Uterus (tissue), 4 donors: ENCODE measurements around the gene WDR17. TPM values are rescaled to one million over a fixed set of nuclear protein-coding genes. Genes with fewer than 3 reads are reported as not detected.

ENCODE experiments used
- DNase-seq, 2 donors: peaks; one replicate each; pipeline ENCODE4 v3.0.0-alpha.2; 2019 to 2020
- H3K27ac ChIP-seq, 2 donors: fragments of 200-600 bp; sonication (generic); 1 replicate in 1 of 2; 2 replicates in 1 of 2; pipeline ENCODE4 v1.5.1; 2016 to 2018
- H3K27me3 ChIP-seq, 2 donors: fragments of 200-600 bp; sonication (generic); one replicate each; pipeline ENCODE4 v1.5.1; 2018 to 2019; ENCODE audit warnings: control low read depth in 1 of 2
- H3K36me3 ChIP-seq, 2 donors: fragments of 200-600 bp; sonication (generic); one replicate each; pipeline ENCODE4 v1.5.1; 2019; ENCODE audit warnings: control low read depth in 1 of 2
- H3K4me1 ChIP-seq, 2 donors: fragments of 200-600 bp; sonication (generic); one replicate each; pipeline ENCODE4 v1.5.1; 2018 to 2019; ENCODE audit warnings: control low read depth in 1 of 2
- H3K4me3 ChIP-seq, 2 donors: fragments of 200-600 bp; sonication (generic); 1 replicate in 1 of 2; 2 replicates in 1 of 2; pipeline ENCODE4 v1.5.1; 2018 to 2019; ENCODE audit warnings: mild to moderate bottlenecking in 1 of 2
- H3K9me3 ChIP-seq, 2 donors: fragments of 200-600 bp; sonication (generic); one replicate each; pipeline ENCODE4 v1.5.1; 2019; ENCODE audit warnings: control low read depth in 1 of 2
- CTCF ChIP-seq, 4 experiments: fragments of 200-600 bp in 2 of 4; fragments of 450-650 bp in 2 of 4; sonication (generic) in 2 of 4; IDR thresholded peaks; one replicate each; pipeline ENCODE4 v1.5.1; 2016 to 2019; ENCODE audit warnings: antibody characterized with exemption in 4 of 4, mild to moderate bottlenecking in 2 of 4, moderate library complexity in 1 of 4
- POLR2A ChIP-seq, 2 donors: fragments of 450-650 bp; IDR thresholded peaks; one replicate each; pipeline ENCODE4 v1.6.1; 2016; ENCODE audit warnings: antibody characterized with exemption in 2 of 2, mild to moderate bottlenecking in 1 of 2, moderate library complexity in 1 of 2
- intact Hi-C: fragments of 100-400 bp; cut with DNase I; formaldehyde crosslinking; loops from one replicate; pipeline ENCODE4 v1.15.1; 2023; ENCODE audit warnings: low total_unique reads
- total RNA-seq, 4 donors: library from RNA; depleted of rRNA in 3 of 4; stranded (reverse); fragments of >200 nt in 3 of 4; gene quantifications; one replicate each; pipeline versions ENCODE4 v1.1.0 to v1.2.4, GENCODE V29; 2014 to 2023
- donor health status: DM: yes; HTN: yes; CAD: no.

WDR17 gene
- 1 to 10 TPM in 3 of 4 donors, under 1 TPM in 1; 0.51 to 7.2 (median 4.5) TPM for total RNA-seq

GRCh38 chr4:176065435-176066291 is at the start of gene WDR17:
TSS of gene WDR17 (plus strand) at chr4:176065841. CDS start at chr4:176111581, 45,740 bp downstream.
- peak; percentile 85 to 87 for DNase-seq
- TF ChIP-seq POLR2A (IDR thresholded peaks at IDR 0.05) (no peak), CTCF (IDR thresholded peaks at IDR 0.05) (no peak)

GRCh38 chr4:176016601-176017000 is 49.0 kb upstream of the WDR17 start:
- Histone ChIP-seq H3K27me3 (no peaks in the 10 kb centered on the region), H3K27ac (no peak overlapping the region), H3K4me3 (no peak overlapping the region), H3K9me3 (no peaks in the 10 kb centered on the region), H3K36me3 (no peaks in the 10 kb centered on the region), H3K4me1 (no peaks in the 10 kb centered on the region)
- DNase-seq, result no peak
- no peak for TF ChIP-seq POLR2A (IDR thresholded peaks at IDR 0.05)
- TF ChIP-seq CTCF (IDR thresholded peaks at IDR 0.05), result no peak
- intact Hi-C loops, result no loop called here

More at GRCh38 chr4:176065435-176066291, at the start of gene WDR17:
- Histone ChIP-seq H3K36me3 (no peaks in the 10 kb centered on the region), H3K27ac (no peak within 1 kb of the TSS), H3K27me3 (no peaks in the 10 kb centered on the region), H3K9me3 (no peaks in the 10 kb centered on the region), H3K4me3 (peak within 1 kb of the TSS; percentile 34 to 58), H3K4me1 (no peaks in the 10 kb centered on the region)
- intact Hi-C loops, result no loop called here

- Histone ChIP-seq H3K27ac (no peak overlapping the region), H3K4me1 (no peaks in the 10 kb centered on the region), H3K27me3 (no peaks in the 10 kb centered on the region), H3K36me3 (no peaks in the 10 kb centered on the region), H3K4me3 (no peak overlapping the region), H3K9me3 (no peaks in the 10 kb centered on the region)
- intact Hi-C loops, result no loop called here
- DNase-seq, result no peak
- TF ChIP-seq POLR2A (IDR thresholded peaks at IDR 0.05), result no peak
- TF ChIP-seq CTCF (IDR thresholded peaks at IDR 0.05), result no peak
Observed at GRCh38 chr4:176020481-176021085, 45.1 kb upstream of the WDR17 start.

- Histone ChIP-seq H3K9me3 (no peaks in the 10 kb centered on the region), H3K27ac (no peak overlapping the region), H3K4me1 (no peaks in the 10 kb centered on the region), H3K27me3 (no peaks in the 10 kb centered on the region), H3K4me3 (no peak overlapping the region), H3K36me3 (no peaks in the 10 kb centered on the region)
- no peak for TF ChIP-seq CTCF (IDR thresholded peaks at IDR 0.05)
- intact Hi-C loops, result no loop called here
- no peak for DNase-seq
Observed at GRCh38 chr4:176030391-176030790, 35.2 kb upstream of the WDR17 start.

GRCh38 chr4:176031922-176032321 is 33.7 kb upstream of the WDR17 start:
- H3K36me3 ChIP-seq, result no peaks in the 10 kb centered on the region
- no peak for DNase-seq
- no peaks in the 10 kb centered on the region for H3K4me1 ChIP-seq
- no peak overlapping the region for H3K4me3 ChIP-seq
- TF ChIP-seq CTCF (IDR thresholded peaks at IDR 0.05) (no peak), POLR2A (IDR thresholded peaks at IDR 0.05) (no peak)
- no peak overlapping the region for H3K27ac ChIP-seq
- no peaks in the 10 kb centered on the region for H3K9me3 ChIP-seq
- H3K27me3 ChIP-seq, result no peaks in the 10 kb centered on the region
- intact Hi-C loops, result no loop called here
